OCI-LY1 (cell line): ENCODE data around the gene JMJD1C.
"Not testable (repeated sequence)": the region's sequence is repeated elsewhere in the genome, so short reads cannot be mapped to it uniquely, and the experiment has no call there.

Experiments used
- H2AFZ ChIP-seq: fragments of 200-600 bp; sonication (generic), shearing (Covaris generic); 2 replicates; pipeline ENCODE4 v1.6.0; 2014; ENCODE audit warnings: antibody characterized with exemption, mild to moderate bottlenecking, low read length
- H3F3A ChIP-seq: fragments of 200-600 bp; sonication (generic), shearing (Covaris generic); 2 replicates; pipeline ENCODE4 v1.6.0; 2014; ENCODE audit warnings: mild to moderate bottlenecking, antibody characterized with exemption, low read length, moderate library complexity; ENCODE audit not compliant: insufficient read depth
- H3K27ac ChIP-seq: fragments of 200-600 bp; sonication (generic); 2 replicates; pipeline ENCODE4 v1.5.1; 2014; ENCODE audit warnings: low read length, mixed run types, mild to moderate bottlenecking, low read depth; ENCODE audit not compliant: poor library complexity, severe bottlenecking
- H3K27me3 ChIP-seq: fragments of 200-600 bp; sonication (generic); 2 replicates; pipeline ENCODE4 v1.6.0; 2014; ENCODE audit warnings: antibody characterized with exemption, mild to moderate bottlenecking, low read length, moderate library complexity; ENCODE audit not compliant: insufficient read depth
- H3K36me3 ChIP-seq: fragments of 200-600 bp; sonication (generic); 2 replicates; pipeline ENCODE4 v1.6.1; 2014; ENCODE audit warnings: mild to moderate bottlenecking, antibody characterized with exemption, low read length, moderate library complexity, mixed read lengths; ENCODE audit not compliant: insufficient read depth
- H3K4me1 ChIP-seq: fragments of 200-600 bp; sonication (generic); 2 replicates; pipeline ENCODE4 v1.5.1; 2014; ENCODE audit warnings: mild to moderate bottlenecking, low read length, moderate library complexity; ENCODE audit not compliant: insufficient read depth, severe bottlenecking
- H3K4me2 ChIP-seq: fragments of 200-600 bp; sonication (generic), shearing (Covaris generic); 2 replicates; pipeline ENCODE4 v1.6.1; 2014; ENCODE audit warnings: low read length
- H3K4me3 ChIP-seq: fragments of 200-600 bp; sonication (generic); 2 replicates; pipeline ENCODE4 v1.5.1; 2014; ENCODE audit warnings: low read length, low read depth, mild to moderate bottlenecking, mixed read lengths; ENCODE audit not compliant: poor library complexity, severe bottlenecking
- H3K79me2 ChIP-seq: fragments of 200-600 bp; shearing (Covaris generic); 2 replicates; pipeline ENCODE4 v1.6.1; 2016; ENCODE audit warnings: mixed run types, low read length, mixed read lengths; ENCODE audit not compliant: insufficient read depth
- H3K9ac ChIP-seq: fragments of 200-600 bp; sonication (generic), shearing (Covaris generic); 2 replicates; pipeline ENCODE4 v1.6.1; 2014; ENCODE audit warnings: mild to moderate bottlenecking, low read length, mixed read lengths
- H3K9me2 ChIP-seq: fragments of 200-600 bp; sonication (generic), shearing (Covaris generic); 2 replicates; pipeline ENCODE4 v1.6.1; 2014; ENCODE audit warnings: low read depth, mild to moderate bottlenecking, low read length, mixed read lengths
- H3K9me3 ChIP-seq: fragments of 200-600 bp; shearing (Covaris generic); 2 replicates; pipeline ENCODE4 v1.6.1; 2014; ENCODE audit warnings: low read length, mixed read lengths
- H4K20me1 ChIP-seq: fragments of 200-600 bp; sonication (generic), shearing (Covaris generic); 2 replicates; pipeline ENCODE4 v1.6.0; 2016; ENCODE audit warnings: mild to moderate bottlenecking, low read length; ENCODE audit not compliant: insufficient read depth
- EZH2 ChIP-seq: fragments of 200-600 bp; sonication (generic), shearing (Covaris generic); IDR thresholded peaks from 2 replicates; pipeline ENCODE4 v1.8.0; 2017; ENCODE audit warnings: borderline replicate concordance, mixed run types, mild to moderate bottlenecking, antibody characterized with exemption, low read length, moderate library complexity, mixed read lengths
- TF ChIP-seq, protein P1 (sequence below): fragments of 200-600 bp; sonication (generic), shearing (Covaris generic); IDR thresholded peaks from 2 replicates; pipeline ENCODE4 v1.5.1; 2017; ENCODE audit warnings: mild to moderate bottlenecking, antibody characterized with exemption, low read length, moderate library complexity, mixed read lengths

The JMJD1C gene

DNA sequence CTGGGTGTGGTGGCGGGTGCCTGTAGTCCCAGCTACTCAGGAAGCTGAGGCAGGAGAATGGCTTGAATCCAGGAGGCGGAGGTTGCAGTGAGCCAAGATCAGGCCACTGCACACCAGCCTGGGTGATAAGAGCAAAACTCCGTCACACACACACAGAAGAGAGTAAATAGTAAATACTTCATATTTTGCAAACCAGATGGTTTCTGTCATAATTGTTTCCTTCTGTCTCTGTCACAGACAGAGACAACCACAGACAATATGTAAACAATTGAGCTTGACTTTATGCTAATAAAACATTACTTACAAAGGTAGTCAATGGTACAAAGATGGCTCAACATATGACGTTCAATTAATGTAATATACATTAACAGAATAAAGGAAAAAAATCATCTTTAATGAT, 83.7 kb downstream of the JMJD1C start:
- H3K9me2 ChIP-seq, result no peaks in the 10 kb centered on the region
- no peaks in the 10 kb centered on the region for H3K27me3 ChIP-seq
- H3K79me2 ChIP-seq, result peaks cover 27% of the 10 kb centered on the region
- H4K20me1 ChIP-seq, result no peaks in the 10 kb centered on the region
- no peak overlapping the region for H3K9ac ChIP-seq
- H3K4me2 ChIP-seq, result no peak overlapping the region
- TF ChIP-seq, protein P1, sequence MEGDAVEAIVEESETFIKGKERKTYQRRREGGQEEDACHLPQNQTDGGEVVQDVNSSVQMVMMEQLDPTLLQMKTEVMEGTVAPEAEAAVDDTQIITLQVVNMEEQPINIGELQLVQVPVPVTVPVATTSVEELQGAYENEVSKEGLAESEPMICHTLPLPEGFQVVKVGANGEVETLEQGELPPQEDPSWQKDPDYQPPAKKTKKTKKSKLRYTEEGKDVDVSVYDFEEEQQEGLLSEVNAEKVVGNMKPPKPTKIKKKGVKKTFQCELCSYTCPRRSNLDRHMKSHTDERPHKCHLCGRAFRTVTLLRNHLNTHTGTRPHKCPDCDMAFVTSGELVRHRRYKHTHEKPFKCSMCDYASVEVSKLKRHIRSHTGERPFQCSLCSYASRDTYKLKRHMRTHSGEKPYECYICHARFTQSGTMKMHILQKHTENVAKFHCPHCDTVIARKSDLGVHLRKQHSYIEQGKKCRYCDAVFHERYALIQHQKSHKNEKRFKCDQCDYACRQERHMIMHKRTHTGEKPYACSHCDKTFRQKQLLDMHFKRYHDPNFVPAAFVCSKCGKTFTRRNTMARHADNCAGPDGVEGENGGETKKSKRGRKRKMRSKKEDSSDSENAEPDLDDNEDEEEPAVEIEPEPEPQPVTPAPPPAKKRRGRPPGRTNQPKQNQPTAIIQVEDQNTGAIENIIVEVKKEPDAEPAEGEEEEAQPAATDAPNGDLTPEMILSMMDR, result no peak
- TF ChIP-seq EZH2, result no peak
- no peak overlapping the region for H3K4me3 ChIP-seq
- peaks cover 7% of the 10 kb centered on the region for H3K4me1 ChIP-seq
- H2AFZ ChIP-seq, result no peak overlapping the region
- H3K36me3 ChIP-seq, result peaks cover 8% of the 10 kb centered on the region; the same call in 1 of the 2 replicates
- H3K9me3 ChIP-seq, result no peaks in the 10 kb centered on the region
- H3K27ac ChIP-seq, result no peak overlapping the region
- H3F3A ChIP-seq, result no peaks in the 10 kb centered on the region

DNA sequence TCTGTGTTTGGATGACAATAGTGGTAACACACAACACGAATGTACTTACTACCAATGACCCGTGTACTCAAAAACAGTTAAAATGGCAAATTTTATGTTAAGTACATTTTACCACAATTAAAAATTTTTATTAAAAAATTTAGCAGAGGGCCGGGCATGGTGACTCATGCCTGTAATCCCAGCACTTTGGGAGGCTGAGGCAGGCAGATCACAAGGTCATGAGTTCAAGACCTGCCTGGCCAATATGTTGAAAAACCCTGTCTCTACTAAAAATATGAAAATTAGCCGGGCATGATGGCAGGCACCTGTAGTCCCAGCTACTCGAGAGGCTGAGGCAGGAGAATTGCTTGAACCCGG, 88.5 kb downstream of the JMJD1C start:
- H3K9me2 ChIP-seq, H4K20me1 ChIP-seq, H2AFZ ChIP-seq, H3K27me3 ChIP-seq, H3K9ac ChIP-seq, H3K9me3 ChIP-seq, H3F3A ChIP-seq, H3K36me3 ChIP-seq: not testable (repeated sequence)
- peaks cover 14% of the 10 kb centered on the region for H3K79me2 ChIP-seq
- peaks cover 11% of the 10 kb centered on the region for H3K4me1 ChIP-seq
- peak overlapping the region; percentile 48 for H3K4me2 ChIP-seq
- H3K4me3 ChIP-seq, result peak overlapping the region; percentile 29
- H3K27ac ChIP-seq, result peak overlapping the region; percentile 33

DNA sequence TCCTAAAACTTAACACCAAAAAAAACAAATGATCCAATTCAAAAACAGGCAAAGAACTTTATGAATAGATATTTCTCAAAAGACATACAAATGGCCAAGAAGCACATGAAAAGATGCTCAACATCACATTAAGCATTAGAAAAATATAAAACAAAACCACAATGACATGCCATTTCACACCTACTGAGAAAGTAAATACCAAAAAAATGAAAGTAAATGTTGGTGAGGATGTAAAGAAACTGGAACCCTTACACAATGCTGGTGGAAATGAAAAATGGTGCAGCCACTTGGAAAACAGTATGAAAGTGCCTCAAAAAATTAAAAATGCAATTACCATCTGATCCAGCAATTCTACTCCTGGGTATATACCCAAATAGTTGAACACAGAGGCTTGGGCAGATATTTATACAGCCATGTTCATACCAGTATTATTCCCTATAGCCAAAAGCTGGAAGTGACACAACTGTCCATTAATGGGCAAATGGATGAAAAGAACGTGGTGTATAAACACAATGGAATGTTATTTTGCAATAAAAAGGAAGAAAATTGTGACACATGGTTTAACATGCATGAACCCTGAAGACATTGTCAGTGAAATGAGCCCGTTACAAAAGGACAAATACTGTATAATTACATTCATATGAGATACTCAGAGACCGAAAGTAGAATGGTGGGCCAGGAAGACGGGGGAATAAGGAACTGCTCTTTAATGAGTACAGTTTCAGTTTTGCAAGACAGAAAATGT, 89.0 kb downstream of the JMJD1C start:
- no peak for TF ChIP-seq EZH2
- TF ChIP-seq, protein P1, result no peak
- Histone ChIP-seq H3F3A (no peaks in the 10 kb centered on the region), H3K9ac (no peak overlapping the region), H3K27ac (peak overlapping the region; percentile 33), H3K9me3 (no peaks in the 10 kb centered on the region), H3K9me2 (no peaks in the 10 kb centered on the region), H3K4me3 (peak overlapping the region; percentile 29), H3K36me3 (peaks cover 8% of the 10 kb centered on the region; the same call in 1 of the 2 replicates), H2AFZ (no peak overlapping the region), H3K27me3 (no peaks in the 10 kb centered on the region), H3K4me2 (peak overlapping the region; percentile 48), H3K79me2 (peaks cover 14% of the 10 kb centered on the region), H4K20me1 (no peaks in the 10 kb centered on the region), H3K4me1 (peaks cover 11% of the 10 kb centered on the region)

DNA sequence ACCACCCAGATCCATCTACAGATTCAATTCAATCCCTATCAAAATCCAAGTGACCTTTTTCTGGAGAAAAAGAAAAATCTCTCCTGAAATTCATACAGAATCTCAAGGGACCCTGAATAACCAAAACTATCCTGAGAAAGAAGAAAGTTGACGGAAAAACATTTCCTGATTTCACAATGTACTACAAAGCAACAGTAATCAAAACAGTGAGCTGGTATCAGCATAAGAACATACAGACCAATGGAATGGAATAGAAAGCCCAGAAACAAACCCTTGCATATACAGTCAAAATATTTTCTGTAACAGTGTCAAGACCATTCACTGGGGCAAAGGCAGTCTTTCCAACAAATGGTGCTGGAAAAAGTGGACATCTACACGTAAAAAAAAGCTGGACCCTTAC, 89.9 kb downstream of the JMJD1C start:
- Histone ChIP-seq H3K9ac (no peak overlapping the region), H3K27me3 (no peaks in the 10 kb centered on the region), H3K4me2 (no peak overlapping the region), H3K79me2 (peaks cover 14% of the 10 kb centered on the region), H3K36me3 (peaks cover 8% of the 10 kb centered on the region; the same call in 1 of the 2 replicates), H3K27ac (no peak overlapping the region), H3K4me1 (peaks cover 11% of the 10 kb centered on the region), H3K9me3 (no peaks in the 10 kb centered on the region), H2AFZ (no peak overlapping the region), H3K9me2 (no peaks in the 10 kb centered on the region), H3K4me3 (no peak overlapping the region), H4K20me1 (no peaks in the 10 kb centered on the region), H3F3A (no peaks in the 10 kb centered on the region)
- TF ChIP-seq EZH2, result no peak
- TF ChIP-seq, protein P1, result no peak
